RWPE1 (cell line): ENCODE data around the gene ZFYVE1.

ENCODE experiments used
- CTCF ChIA-PET: fragments of 350-600 bp; sonication (Branson Sonifier 250); formaldehyde crosslinking; extraction: SDS; loops from one replicate; lab custom pipeline; 2021; lab: Yijun Ruan, JAX
- POLR2A ChIA-PET: fragments of 400-600 bp; formaldehyde crosslinking; extraction: SDS; loops from one replicate; lab custom pipeline; 2020; ENCODE audit warnings: antibody characterized with exemption; ENCODE audit not compliant: low non-redundant PET; lab: Yijun Ruan, JAX
- DNase-seq: peaks from one replicate; pipeline ENCODE4 v3.0.0; 2012; ENCODE audit warnings: low spot score
- H3K27ac ChIP-seq: fragments of 450-650 bp; 2 replicates; pipeline ENCODE4 v1.5.1; 2017
- TF ChIP-seq, protein P1 (sequence below): fragments of 450-650 bp; conservative IDR thresholded peaks from 2 replicates; pipeline ENCODE4 v1.5.1; 2017; ENCODE audit warnings: low read depth, mild to moderate bottlenecking

The ZFYVE1 gene, protein sequence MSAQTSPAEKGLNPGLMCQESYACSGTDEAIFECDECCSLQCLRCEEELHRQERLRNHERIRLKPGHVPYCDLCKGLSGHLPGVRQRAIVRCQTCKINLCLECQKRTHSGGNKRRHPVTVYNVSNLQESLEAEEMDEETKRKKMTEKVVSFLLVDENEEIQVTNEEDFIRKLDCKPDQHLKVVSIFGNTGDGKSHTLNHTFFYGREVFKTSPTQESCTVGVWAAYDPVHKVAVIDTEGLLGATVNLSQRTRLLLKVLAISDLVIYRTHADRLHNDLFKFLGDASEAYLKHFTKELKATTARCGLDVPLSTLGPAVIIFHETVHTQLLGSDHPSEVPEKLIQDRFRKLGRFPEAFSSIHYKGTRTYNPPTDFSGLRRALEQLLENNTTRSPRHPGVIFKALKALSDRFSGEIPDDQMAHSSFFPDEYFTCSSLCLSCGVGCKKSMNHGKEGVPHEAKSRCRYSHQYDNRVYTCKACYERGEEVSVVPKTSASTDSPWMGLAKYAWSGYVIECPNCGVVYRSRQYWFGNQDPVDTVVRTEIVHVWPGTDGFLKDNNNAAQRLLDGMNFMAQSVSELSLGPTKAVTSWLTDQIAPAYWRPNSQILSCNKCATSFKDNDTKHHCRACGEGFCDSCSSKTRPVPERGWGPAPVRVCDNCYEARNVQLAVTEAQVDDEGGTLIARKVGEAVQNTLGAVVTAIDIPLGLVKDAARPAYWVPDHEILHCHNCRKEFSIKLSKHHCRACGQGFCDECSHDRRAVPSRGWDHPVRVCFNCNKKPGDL

DNA sequence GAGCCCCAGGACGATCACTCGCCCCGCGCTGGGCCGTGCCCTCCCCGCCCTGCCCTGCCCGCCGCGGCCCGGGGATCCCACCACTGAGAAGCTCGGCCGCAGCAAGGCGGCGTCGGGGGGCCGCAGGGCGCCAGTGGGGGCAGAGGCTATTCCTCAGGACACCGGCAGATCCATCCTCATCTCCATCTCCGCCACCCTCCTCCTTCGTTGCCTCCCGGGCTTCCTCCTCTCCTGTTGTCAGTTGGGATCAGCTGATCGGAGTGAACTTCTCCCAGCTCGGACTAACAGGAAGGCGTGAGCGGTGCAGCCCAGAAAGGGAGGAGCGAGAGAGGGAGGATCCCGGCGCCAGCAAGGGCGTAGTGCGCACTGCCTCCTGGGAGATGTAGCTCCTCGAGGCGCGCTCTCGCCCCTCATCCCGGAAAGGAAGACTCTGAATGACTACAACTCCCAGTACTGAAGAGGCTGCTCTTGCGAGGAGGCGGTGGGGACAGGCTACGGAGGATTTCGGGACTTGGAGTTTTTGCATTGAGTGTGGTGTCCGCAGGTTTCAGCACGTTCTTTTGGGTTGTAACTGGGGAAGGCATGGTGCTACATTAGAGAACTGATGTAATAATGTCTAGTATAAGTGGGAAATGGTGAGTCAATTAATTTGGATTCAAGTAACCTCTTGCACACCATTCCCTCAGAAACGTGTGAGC is at the start of gene ZFYVE1:
ZFYVE1 (minus strand) TSS at position 262 of the 698 bp plus-strand sequence. CDS start 2,598 bp downstream, outside the sequence.
- peak; percentile 93 for DNase-seq
- POLR2A ChIA-PET = interaction anchor here (1.3 kb wide), 1 partner anchor 31 kb away, joined by 5 read pairs; the partner anchor contains the start of gene RBM25
- TF ChIP-seq, protein P1, sequence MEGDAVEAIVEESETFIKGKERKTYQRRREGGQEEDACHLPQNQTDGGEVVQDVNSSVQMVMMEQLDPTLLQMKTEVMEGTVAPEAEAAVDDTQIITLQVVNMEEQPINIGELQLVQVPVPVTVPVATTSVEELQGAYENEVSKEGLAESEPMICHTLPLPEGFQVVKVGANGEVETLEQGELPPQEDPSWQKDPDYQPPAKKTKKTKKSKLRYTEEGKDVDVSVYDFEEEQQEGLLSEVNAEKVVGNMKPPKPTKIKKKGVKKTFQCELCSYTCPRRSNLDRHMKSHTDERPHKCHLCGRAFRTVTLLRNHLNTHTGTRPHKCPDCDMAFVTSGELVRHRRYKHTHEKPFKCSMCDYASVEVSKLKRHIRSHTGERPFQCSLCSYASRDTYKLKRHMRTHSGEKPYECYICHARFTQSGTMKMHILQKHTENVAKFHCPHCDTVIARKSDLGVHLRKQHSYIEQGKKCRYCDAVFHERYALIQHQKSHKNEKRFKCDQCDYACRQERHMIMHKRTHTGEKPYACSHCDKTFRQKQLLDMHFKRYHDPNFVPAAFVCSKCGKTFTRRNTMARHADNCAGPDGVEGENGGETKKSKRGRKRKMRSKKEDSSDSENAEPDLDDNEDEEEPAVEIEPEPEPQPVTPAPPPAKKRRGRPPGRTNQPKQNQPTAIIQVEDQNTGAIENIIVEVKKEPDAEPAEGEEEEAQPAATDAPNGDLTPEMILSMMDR = no peak
- H3K27ac ChIP-seq = peak within 1 kb of the TSS; percentile 88
- CTCF ChIA-PET = no interaction called here

DNA sequence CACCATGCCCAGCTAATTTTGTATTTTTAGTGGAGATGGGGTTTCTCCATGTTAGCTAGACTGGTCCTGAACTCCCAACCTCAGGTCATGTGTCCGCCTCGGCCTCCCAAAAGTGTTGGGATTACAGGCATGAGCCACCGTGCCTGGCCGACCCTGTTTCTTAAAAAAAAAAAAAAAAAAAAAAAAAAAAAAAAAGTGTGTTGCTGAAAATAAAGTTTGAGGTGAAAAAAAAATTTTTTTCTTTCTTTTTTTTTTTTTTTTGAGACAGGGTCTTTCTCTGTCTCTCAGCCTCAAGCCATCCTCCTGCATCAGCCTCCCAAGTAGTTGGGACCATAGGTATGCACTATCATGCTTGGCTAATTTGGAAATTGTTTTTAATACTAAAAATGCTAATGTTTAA is 42.7 kb upstream of the ZFYVE1 start:
- DNase-seq = no peak
- TF ChIP-seq, protein P1 = no peak
- ChIA-PET POLR2A (no interaction called here), CTCF (interaction anchor here (0.6 kb wide), 1 partner anchor 100 kb away, joined by 3 read pairs; no protein-coding TSS in a partner anchor)
- H3K27ac ChIP-seq = no peak overlapping the region

DNA sequence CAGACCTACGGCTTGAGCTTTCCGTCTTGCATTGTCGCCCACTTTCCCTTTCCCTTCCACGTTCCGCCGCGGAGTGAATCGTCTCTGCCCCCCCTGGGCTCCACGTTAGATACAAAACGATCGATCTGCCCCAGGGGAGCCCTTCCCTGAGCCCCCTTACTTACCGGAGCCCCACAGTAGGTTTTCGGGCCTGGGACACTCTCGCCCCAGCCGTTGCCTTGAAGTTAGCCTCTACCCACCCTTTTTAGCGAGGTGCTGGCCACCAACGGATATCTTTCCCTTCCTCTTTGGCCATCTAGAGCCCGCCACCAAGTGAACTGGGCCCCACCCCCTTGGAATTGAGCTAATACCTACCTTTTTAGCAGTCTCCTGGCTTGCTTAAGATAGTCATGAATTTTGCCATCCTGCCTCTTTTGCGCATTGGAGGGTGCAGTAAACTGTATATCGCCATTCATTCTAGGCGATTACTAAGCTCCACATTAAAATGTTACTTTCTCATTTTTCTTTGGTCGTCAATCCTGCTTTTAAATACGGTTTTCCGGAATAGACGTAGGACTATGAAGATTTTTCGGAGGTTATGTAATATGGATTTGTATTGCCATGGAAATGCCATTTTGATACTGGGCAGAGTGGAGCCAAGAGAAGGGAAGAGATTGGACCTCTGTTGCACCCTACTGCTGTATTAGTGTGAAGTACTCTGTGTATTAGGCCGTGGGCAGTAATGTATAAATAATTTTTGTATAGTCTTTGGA is 32.2 kb upstream of the ZFYVE1 start:
- peak; percentile 50 for DNase-seq
- H3K27ac ChIP-seq = peak overlapping the region; percentile 93
- CTCF ChIA-PET = interaction anchor here (0.5 to 1.8 kb wide), 2 partner anchors 12 to 33 kb away, joined by 4 to 5 read pairs; no protein-coding TSS in a partner anchor
- POLR2A ChIA-PET = interaction anchor here (1.5 kb wide), 1 partner anchor 33 kb away, joined by 5 read pairs; the partner anchor contains the start of gene ZFYVE1
- TF ChIP-seq, protein P1 = no peak

DNA sequence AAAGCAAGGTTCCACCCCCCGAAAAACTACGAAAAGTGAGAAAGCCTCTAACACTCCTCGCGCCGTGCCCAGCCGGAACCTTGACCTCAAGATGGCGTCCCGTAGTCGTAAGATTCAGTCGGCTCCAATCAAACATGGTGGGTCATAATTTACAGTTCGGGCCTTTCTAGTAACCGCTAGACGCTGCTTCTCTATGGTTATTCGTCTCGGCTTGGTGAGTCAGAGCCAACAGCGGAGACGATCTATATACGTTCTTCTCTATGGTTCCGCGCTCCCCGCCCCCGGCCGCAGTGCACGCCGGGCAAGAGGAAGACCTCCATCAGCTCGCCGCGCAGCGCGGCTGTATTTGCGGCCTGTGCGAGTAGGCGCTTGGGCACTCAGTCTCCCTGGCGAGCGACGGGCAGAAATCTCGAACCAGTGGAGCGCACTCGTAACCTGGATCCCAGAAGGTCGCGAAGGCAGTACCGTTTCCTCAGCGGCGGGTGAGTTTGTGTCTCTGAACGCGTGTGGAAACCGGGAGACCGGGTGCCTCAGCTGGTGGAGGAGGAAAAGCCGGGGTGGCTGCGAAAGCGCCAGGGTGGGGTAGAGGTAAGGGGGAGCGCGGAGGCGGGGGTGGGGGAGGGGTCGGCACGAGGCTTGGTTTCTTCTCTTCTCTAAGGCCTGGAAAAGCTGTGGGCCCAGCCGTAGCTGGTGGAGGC is 31.5 kb upstream of the ZFYVE1 start, which contains the start of gene RBM25:
RBM25 (plus strand) TSS at position 311 of the 698 bp plus-strand sequence. CDS start 13,108 bp downstream, outside the sequence.
- CTCF ChIA-PET = interaction anchor here (1.2 to 1.8 kb wide), 2 partner anchors 13 to 33 kb away, joined by 3 to 5 read pairs; no protein-coding TSS in a partner anchor

DNA sequence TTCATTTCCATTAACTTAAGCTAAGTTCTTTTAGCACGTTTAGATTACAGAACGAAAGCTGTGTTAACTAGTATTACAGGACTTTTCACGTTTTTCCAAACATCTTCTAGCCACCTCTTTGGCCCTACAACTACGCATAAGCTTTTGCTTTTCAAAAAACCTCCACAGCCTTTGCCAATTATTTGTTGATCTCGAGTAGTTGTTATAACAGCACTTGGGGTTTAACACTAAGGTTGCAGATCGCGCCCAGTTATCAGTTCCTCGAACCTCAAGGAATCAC is 31.0 kb upstream of the ZFYVE1 start:
- TF ChIP-seq, protein P1 = no peak
- ChIA-PET CTCF (interaction anchor here (1.1 to 1.8 kb wide), 3 partner anchors 13 to 32 kb away, joined by 3 to 5 read pairs (median 3); no protein-coding TSS in a partner anchor), POLR2A (interaction anchor here (1.5 kb wide), 1 partner anchor 31 kb away, joined by 5 read pairs; the partner anchor contains the start of gene ZFYVE1)
- H3K27ac ChIP-seq = peak overlapping the region; percentile 93
- no peak for DNase-seq

More for the DNA sequence above, 31.5 kb upstream of the ZFYVE1 start, which contains the start of gene RBM25:
- TF ChIP-seq, protein P1 = no peak
- peak within 1 kb of the TSS; percentile 93 for H3K27ac ChIP-seq
- POLR2A ChIA-PET = interaction anchor here (1.5 kb wide), 1 partner anchor 32 kb away, joined by 5 read pairs; the partner anchor contains the start of gene ZFYVE1
- DNase-seq = peak; percentile 95
